HG03439 (cell line): Measurements from ENCODE around the gene GGA2.
"Not testable (repeated sequence)": the region's sequence is repeated elsewhere in the genome, so short reads cannot be mapped to it uniquely, and the experiment has no call there.

Experiments used
- ATAC-seq: cut with Tn5 transposase; IDR thresholded peaks from one replicate; pipeline ENCODE4 v1.9.1; 2021; ENCODE audit warnings: mild to moderate bottlenecking, moderate library complexity; ENCODE audit not compliant: unreplicated experiment

GGA2 gene

DNA sequence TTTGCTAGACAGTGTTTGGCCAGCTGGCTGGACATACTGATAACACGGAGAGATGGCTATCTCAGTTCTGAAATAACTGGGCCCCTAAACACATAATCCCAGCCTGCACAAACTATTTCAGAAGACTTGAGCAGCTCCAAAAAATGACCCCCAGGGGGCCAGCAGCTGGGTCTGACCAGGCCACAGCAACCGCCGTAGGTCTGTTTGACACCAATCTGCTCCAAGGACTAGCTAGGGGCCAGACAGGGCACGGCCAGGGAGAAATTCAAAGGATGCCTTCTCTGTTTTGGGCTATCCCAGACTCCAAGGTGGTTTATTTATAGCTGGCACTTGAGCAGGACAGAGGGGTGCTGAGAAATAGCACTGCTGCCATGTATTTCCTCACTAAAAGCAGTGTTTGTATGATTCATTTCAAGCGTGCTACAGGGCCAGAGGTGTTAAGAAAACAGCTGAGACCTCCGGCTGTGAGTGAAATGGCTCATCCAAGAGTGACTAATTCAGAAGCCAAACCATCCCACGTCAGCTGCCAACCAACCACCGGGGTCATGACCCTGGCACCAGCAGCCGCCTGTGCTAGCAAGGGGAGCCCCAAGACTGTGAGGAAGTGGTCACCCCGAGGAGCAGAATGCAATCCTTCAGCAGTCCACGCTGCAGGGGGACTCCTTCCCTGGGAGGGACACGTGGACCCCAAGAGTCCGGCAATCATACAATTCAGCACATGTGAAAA is 5.7 kb downstream of the GGA2 start:
- ATAC-seq: peak; percentile 64

DNA sequence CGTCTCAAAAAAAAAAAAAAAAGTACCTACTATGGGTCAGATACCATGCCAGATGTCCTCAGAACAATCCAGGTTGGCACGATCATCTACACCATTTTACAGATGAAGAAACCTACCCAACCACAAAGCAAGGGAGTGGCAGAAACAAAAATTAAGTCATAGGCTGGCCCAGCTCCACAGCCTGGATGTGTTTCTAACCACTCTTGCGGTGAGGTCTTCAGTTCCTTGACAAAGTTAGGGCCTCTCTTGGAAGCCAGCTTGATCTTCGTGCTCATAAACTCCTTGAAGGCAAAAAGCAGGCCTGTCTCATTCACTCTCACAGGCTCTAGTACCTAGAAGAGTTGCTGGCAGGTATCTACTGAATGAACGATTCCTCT is 6.2 kb downstream of the GGA2 start:
- ATAC-seq: peak; percentile 16

DNA sequence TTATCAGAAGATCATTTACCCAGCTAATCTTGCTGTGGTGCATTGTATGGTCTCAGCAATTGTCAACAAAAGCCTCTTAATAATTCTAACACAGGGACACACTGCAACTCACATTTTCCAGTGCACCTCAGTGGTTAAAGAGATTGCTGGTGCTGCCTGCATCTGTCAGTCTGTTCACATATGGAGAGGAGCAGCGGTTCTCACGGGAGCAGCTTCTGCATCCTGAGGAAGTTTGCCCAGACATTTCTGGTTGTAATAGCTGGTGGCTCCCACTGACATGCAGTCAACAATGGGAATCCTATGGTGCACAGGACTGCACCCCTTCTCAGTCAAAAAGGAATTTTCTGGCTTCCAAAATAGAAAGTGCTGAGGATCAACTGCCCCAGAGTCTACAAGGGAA is 7.8 kb downstream of the GGA2 start:
- no peak for ATAC-seq

DNA sequence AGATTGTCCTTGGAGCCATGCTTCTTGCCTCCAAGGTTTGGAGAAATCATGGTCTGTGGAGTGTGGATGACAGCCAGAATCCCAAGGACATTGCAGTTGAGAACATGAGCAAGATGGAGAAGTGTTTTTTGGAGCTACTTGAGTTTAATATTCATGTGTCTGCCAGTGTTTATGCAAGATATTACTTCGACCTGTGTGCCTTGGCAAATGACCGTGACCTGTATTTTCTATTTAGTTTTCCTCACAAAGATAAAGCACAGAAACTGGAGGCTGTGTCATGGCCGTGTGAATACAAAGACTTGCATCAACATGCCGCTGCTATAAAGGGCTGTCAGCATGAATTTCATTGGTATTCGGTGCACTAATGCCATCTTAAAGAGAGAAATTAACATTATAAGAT is 9.0 kb downstream of the GGA2 start:
- ATAC-seq: no peak

DNA sequence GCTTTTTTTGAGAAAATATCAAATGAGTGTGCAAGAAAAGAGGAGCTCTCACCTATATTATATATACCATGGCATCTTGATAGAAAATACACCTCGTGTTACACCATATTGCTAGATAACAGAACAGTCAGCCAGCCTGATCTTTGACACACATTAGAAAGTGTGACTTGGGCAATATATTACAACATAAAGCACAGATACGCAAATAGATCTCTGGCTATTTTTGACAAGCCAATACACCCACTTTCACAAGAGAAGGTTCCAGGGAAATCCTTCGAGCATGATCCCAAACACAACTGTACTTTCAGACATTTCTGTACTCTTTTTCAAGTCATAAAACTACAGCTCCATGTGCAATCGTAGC is 9.4 kb downstream of the GGA2 start:
- ATAC-seq: no peak

DNA sequence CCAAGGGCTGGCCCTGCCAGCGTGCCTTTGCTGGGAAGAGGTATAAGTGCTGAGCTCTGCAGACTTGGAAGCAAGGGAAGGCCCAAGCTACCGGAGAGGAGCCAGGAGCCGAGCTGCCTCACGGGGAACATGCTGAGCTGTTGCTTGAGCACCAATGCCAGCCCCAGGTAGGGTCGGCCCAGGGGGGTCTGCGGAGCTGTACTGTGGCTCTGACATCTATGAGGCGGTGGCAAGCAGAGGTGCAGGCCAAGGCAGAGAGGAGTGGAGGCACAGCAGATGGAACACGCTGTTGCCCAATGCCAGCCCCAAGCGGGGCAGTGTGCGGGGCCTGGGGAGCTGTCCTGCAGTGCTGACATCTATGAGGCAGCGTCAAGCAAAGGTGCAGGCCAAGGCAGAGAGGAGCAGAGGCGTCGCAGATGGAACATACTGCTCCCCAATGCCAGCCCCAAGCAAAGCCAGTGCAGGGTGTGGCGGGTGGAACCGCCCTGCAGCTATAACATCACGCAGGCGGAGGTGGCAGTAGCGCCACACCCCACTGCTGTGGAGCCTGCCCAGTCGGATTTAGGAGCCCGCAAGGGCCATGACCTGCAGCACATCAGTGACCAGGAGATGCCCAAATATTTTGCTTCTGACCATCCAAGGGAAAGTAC is 10.0 kb downstream of the GGA2 start:
- no peak for ATAC-seq

DNA sequence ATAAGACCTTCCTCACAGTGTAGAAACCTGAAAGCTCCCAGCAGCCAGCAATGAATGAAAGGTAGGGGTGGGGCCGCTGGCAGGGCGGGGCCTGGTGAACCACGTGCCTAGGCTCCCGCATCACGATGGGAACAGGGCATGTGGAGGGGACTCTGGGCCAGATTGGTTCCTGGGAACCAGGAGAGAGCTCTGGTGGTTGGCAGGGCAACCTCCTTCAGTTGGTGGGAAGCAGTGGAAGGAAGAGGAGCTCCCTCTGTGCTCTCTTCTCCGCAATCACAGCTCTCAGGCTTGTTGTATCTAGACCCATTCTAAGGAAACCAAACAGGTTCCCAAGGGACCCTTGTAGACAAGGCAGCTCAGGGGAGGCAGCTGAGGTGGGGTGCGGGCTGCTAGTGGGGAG is 10.5 kb downstream of the GGA2 start:
- ATAC-seq: no peak

DNA sequence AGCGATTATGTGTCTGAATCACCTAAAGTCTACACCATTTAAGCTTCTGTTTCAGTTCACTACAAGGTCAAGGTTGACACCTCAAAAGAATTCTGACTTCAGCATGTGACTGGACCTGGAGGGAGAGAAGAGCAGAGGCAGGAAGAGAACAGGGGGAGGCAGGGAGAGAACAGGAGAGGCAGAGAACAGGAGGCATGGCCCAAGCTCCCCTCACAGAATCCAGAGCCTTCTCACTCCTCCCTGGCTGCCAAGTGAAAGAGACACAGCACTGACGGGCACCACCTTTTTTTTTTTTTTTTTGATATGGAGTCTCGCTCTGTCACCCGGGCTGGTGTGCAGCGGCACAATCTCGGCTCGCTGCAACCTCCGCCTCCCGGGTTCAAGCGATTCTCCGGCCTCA is 11.4 kb downstream of the GGA2 start:
- ATAC-seq: no peak

DNA sequence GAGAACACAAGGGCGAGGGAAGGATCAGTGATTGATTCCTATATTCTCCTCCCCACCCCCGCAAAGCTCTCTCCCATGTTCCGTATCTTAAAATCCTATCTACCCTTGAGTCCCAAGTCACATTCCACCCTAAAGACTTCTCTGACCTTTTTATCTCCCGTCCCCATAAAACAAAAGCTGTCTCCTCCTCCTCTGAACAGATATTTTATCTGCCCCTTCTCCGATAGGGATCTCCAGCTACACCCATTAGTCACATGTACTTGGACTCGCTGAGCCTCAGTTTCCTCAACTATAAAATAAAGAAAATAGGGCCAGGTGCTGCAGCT is 12.8 kb downstream of the GGA2 start:
- no peak for ATAC-seq

DNA sequence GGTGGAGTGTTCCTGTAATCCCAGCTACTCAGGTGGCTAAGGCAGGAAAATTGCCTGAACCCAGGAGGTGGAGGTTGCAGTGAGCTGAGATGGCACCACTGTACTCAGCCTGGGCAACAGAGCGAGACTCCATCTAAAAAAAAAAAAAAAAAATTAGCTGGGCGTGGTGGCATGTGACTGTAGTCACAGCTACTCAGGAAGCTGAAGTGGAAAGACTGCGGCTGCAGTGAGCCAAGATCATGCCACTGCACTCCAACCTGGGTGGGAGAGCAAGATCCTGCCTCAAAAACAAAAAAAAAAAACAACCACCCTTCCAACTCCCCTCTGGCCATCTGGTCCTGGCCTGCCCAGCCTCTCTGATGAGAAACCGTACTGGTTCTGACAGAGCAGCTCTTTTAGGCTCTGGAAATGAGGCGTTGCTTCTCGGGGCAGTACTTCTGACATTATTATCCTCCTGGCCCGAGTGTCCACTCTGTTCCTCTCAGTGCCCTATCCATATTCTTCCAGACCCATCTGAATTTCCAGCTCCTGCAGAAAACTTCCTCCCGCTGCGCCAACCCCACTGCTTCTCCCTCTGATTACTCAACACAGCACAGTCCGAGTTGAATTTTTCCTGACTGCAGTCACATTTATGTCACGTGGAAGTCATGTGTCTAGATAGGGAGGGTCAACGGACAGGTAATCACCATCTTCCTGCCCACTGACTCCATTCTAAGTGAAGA is 13.3 kb downstream of the GGA2 start:
- no peak for ATAC-seq

DNA sequence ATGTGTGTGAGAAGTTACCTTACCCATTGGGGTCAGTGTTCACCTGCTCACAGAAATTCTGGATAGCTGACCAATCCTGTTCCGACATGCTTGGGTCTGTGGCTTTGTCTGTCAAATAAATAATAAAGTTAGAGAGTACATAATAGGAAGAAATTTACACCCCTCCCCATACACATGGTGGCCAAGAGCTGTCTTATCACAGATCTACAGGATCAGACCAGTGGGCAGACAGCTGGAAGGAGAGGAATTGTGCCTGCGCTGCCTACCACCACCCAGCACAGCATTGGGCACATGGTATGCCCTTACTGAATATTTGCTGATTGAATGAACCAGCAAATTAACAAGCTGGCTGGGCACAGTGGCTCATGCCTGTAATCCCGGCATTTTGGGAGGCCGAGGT is 14.6 kb downstream of the GGA2 start:
- no peak for ATAC-seq

DNA sequence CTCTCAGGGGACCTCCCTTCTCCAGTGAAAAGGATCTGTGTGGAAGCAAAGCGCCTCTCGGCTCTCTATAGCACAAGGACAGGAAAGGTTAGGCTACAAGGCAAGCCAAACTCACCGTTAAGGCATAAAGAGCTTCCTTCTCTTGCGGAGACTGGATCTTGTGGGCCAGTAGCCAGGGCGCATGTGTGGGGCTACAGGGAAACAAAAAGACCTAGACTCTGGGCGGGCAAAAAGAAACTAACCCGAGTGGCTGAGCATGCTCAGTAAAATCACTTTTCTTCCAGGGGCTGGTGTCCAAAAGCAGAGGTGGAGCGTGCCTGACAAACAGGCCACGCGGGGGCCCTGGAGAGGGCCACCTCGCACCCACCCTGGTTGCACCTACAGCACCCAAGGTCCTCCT is 16.1 kb downstream of the GGA2 start:
- no peak for ATAC-seq

DNA sequence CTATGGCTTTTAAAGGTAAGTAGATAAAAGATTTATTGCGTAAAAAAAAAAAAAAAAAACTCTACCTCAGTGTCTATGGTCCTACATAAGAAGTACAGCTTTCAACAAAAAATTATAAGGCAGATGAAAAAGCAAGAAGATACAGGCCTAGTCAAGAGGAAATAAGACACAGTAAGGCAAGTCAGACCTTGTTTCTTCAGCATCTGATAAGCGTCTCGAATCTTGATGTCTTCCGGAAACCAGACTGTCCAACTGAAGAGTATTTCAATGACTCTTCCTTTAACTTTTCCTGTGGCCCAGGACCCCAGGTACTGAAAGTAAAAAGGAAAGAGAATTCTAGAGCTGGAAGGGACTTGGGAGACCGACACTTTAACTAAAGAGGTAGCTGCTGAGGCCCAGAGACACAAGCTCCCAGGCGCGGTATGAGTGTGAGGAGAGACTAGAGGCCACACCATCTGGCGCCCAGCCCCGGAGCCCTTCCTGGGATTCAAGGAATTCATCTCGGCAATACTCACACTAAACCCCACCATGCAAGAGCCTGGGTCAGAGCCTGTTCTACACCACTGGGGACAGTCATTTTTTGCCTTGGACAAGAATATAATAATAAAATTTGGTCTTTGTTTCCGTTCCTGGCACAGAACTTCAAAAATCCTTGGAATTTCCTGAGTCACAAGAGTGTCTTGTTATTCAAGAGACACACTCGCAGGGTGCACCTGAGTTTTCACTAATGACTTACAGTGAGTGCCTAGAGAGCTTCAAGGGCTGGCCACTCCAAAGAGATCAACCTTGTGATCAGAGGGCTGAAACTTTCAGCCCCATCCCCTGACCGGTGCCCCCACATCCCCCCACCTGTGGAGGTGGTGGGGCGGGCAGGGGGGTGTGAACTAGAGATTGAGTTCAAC is 18.6 kb downstream of the GGA2 start:
- no peak for ATAC-seq

DNA sequence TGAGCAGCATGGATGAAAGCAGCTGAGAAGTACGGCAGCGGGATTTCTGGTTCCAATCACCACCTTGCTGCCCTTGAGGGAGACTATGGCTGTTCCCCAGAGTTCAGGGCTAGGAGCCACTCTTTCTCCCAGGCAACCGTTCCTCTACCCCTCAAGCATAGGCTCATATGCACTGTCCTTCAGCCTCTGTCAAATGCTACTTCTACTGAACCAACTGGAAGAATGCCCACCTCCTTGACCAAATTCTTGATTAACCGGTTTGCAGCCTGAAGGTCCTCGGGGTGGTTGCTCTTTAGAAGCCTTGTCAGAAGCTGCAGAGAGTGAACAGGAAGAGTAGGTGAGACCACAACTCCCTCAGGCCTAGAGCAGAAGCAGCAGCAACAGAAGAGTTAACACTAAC is 23.8 kb downstream of the GGA2 start:
- no peak for ATAC-seq

DNA sequence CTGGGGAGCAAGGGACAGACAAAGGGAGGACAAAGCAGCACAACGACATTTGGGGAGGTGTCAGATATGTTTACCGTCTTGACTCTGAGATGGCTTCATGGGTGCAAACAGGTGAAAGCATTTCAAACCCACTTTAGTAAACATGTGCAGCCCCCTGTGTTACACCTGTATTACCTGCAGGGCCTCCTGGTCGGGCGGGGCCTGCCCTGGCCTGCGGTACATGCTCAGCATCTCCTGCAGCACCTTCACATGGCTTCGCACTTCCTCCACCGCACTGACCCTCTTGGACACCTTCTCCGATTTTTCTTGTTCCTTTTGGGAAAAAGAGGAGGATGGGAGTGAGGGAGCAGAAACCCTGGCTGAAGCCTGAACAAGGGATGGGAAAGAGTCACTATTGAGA is 24.5 kb downstream of the GGA2 start:
- no peak for ATAC-seq

DNA sequence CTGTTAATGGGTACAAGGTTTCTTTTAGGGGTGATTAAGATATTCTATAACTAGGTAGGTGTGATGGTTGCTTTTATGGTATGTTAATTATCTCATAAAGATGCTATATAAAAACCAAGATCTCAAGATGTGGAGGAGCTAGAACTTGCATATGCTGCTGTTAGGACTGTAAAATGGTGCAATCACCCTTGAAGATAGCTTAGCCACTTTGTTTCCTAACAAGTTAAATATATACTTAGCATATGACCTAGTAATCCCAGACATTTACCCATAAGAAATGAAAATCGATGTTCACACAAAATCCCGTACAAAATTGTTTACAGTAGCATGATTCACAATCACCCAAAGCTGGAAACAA is 25.1 kb downstream of the GGA2 start:
- ATAC-seq: no peak

DNA sequence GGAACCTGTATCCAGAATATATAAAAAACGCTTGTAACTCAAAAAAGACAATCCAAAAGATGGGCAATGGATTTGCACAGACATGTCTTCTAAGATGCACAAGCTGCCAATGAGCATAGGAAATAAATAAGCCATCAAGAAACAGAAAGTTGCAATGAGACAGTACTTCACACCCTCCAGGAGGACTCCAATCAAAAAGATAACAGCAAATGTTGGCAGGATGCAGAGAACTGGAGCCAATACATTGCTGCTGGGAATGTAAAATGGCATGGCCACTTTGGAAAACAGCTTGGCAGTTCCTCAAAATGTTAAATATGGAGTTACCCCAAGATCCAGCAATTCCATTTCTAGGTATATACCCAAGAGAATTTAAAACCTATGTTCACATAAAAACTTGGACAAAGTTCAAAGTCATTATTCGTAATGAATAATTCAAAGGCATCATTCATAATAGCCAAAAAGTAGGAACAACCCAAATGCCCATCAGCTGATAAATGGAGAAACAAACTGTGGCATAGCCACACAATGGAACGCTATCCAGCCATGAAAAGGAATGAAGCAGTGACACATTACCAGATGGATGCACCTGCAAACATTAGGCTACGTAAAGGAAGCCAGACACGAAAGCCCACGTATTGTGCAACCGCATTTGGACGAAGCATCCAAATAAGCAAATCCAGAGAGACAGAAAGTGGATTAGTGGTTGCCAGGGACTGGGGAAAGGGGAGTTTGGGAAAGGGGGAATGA is 25.6 kb downstream of the GGA2 start:
- no peak for ATAC-seq

DNA sequence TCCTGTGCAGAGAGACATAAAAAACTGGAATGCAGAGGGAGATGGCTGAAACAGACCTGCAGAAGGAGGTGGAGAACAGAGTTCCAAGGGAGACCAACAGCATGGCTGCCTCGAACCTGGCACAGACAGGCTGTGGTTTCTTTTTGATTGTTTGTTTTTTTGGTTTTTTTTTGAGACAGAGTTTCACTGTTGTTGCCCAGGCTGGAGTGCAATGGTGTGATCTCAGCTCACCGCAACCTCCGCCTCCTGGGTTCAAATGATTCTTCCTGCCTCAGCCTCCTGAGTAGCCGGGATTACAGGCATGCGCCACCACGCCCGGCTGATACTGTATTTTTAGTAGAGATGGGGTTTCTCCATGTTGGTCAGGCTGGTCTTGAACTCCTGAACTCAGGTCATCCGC is 26.8 kb downstream of the GGA2 start:
- ATAC-seq: not testable (repeated sequence)

DNA sequence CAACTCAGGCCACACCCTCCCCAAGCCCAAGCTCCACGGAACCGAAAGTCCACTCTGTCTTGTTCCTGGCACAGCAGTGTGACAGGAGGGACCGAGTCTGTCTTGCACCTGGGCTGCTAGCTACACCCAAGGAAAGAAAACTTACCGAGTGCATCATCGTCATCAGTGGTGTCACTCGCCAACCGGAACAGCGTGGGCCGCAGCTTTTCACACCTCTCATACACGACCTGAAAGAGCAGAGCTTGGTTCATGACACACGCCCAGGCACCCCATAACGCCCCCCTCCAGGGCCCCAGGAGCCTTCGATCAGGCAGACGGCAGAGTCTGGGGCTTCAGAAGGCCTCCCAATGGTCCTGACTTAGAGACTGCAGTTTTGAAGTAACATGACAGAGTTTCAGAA is 27.5 kb downstream of the GGA2 start:
- peak; percentile 84 for ATAC-seq

DNA sequence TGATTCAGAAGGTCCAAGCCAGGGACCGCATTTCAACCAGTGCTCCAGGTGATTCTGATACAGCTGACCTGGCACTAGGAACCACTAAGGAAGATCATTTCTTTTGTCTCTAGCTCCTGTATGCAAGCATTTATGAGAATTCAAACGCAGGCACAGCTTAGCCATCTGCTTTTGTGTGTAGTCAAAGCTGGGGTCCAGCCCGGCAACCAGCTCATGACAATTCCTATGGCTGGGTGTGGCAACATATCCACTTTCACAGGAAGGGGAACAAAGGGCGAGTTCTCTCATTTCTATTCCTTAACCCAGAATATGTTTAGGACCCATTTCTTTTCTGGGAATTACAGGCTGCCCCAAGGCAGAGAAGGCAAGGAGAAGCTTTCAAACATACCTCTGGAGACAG is 30.0 kb downstream of the GGA2 start:
- no peak for ATAC-seq

DNA sequence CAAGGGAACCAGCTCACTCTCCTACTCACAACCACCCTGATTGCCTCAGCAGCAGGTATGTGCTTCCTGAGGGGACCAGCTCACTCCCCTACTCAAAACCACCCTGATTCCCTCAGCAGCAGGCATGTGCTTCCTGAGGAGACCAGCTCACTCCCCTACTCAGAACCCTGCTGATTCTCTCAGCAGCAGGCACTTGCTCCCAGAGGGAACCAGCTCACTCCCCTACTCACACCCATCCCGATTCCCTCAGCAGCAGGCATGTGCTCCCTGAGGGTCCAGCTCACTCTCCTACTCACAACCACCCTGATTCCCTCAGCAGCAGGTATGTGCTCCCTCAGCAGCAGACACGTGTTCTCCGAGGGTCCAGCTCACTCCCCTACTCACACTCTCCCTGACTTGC is 31.2 kb downstream of the GGA2 start:
- ATAC-seq: no peak
